HFFc6 (cell line): ENCODE data around the gene DTX3. TPM values are rescaled to one million over a fixed set of nuclear protein-coding genes. Genes with fewer than 3 reads are reported as not detected.

Source experiments
- DNase-seq: peaks from one replicate; pipeline ENCODE4 v3.0.0-alpha.2; 2018
- H3K27ac Mint-ChIP-seq: 2 replicates; pipeline ENCODE4 v1.8.0; 2020; ENCODE audit warnings: mild to moderate bottlenecking, mixed read lengths
- H3K27me3 Mint-ChIP-seq: 2 replicates; pipeline ENCODE4 v1.8.0; 2021; ENCODE audit warnings: mild to moderate bottlenecking, moderate library complexity, mixed read lengths; ENCODE audit not compliant: insufficient read depth
- H3K36me3 Mint-ChIP-seq: 2 replicates; pipeline ENCODE4 v1.8.0; 2021; ENCODE audit warnings: low read depth, mixed read lengths
- H3K4me1 Mint-ChIP-seq: 2 replicates; pipeline ENCODE4 v1.8.0; 2020; ENCODE audit warnings: low read depth, mixed read lengths
- H3K4me3 Mint-ChIP-seq: 2 replicates; pipeline ENCODE4 v1.8.0; 2020; ENCODE audit warnings: mild to moderate bottlenecking, moderate library complexity, mixed read lengths
- H3K9me3 Mint-ChIP-seq: 2 replicates; pipeline ENCODE4 v1.8.0; 2020; ENCODE audit warnings: mild to moderate bottlenecking, mixed read lengths
- CTCF ChIP-seq: fragments of 200-600 bp; sonication (generic); IDR thresholded peaks from 2 replicates; pipeline ENCODE4 v1.5.0; 2021; ENCODE audit warnings: antibody characterized with exemption, mild to moderate bottlenecking
- total RNA-seq, 6 experiments: library from RNA; stranded (reverse); fragmentation: NEBNext Ultra II Directional; extraction: Animal tissue kit (Norgen Biotek cat#: 25700); gene quantifications; 2 replicates in 1 of 6; 3 replicates in 5 of 6; pipeline ENCODE4 v1.2.3, GENCODE V29; 2021

Gene DTX3
- total RNA-seq, 6 experiments from 2014 or later = 17.7 to 21.0 (median 19.2) TPM

- H3K4me1 Mint-ChIP-seq = peaks cover 16% of the 10 kb centered on the region
- DNase-seq = no peak
- peak overlapping the region; percentile 73 for H3K4me3 Mint-ChIP-seq
- H3K36me3 Mint-ChIP-seq = peaks cover under 1% of the 10 kb centered on the region; the same call in 1 of the 2 replicates
- no peak for TF ChIP-seq CTCF
- peaks cover 4% of the 10 kb centered on the region for H3K27me3 Mint-ChIP-seq
- H3K9me3 Mint-ChIP-seq = no peaks in the 10 kb centered on the region
- peak overlapping the region; percentile 24; the same call in 1 of the 2 replicates for H3K27ac Mint-ChIP-seq
These were observed 6.0 kb downstream of the DTX3 start for GRCh38 chr12:57610554-57611107.

DNA sequence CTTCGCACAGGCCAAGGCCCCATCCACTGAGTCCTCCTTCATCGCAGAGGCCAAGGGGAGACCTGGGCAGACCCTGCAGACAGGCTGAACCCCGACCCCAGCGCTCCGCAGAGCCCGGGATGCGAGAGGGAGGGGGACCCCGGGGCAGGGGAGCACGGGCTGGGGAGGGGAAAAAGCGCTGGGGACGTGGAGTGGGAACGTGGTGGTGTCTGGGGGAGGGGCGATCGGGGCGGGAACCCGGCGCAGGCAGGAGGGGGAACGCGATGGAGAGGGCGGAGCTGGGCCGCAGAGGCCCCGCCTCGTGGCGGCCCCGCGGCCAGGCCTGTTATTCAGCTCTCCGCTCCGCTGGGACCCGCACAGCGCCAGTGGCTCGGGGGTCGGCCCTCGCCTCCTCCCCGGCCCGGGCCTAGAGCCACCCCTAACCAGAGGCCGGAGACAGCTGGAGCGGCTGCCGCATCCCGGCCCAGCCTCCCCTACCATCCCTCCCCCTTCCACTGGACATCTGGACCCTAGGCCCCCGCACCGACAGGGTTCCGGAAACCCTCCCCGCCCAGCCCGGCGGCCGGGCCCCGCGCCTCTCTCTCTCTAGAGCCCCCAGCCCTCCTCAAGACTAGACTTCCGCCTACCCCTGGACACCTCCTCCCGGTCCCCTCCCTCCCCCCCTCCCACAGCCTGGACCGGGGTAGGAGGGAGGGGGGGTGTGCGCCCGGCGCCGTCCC is 6.6 kb downstream of the DTX3 start, which contains the start of gene ARHGEF25:
Gene ARHGEF25, plus strand, starts transcription at position 328 of the 719 bp plus-strand sequence. CDS start 460 bp downstream, outside the sequence.
- peaks cover 6% of the 10 kb centered on the region for H3K36me3 Mint-ChIP-seq
- TF ChIP-seq CTCF = no peak
- peak within 1 kb of the TSS; percentile 81 for H3K4me3 Mint-ChIP-seq
- DNase-seq = no peak
- H3K4me1 Mint-ChIP-seq = peaks cover 15% of the 10 kb centered on the region
- H3K27me3 Mint-ChIP-seq = peaks cover 1% of the 10 kb centered on the region
- H3K9me3 Mint-ChIP-seq = no peaks in the 10 kb centered on the region
- H3K27ac Mint-ChIP-seq = peak within 1 kb of the TSS; percentile 24; the same call in 1 of the 2 replicates

- Mint-ChIP-seq H3K4me3 (peak overlapping the region; percentile 81), H3K4me1 (peaks cover 20% of the 10 kb centered on the region), H3K27me3 (peaks cover 3% of the 10 kb centered on the region; the same call in 1 of the 2 replicates), H3K36me3 (peaks cover 13% of the 10 kb centered on the region), H3K9me3 (no peaks in the 10 kb centered on the region), H3K27ac (no peak overlapping the region)
- TF ChIP-seq CTCF = no peak
- no peak for DNase-seq
These were observed 7.4 kb downstream of the DTX3 start for GRCh38 chr12:57611827-57612710.

GRCh38 chr12:57612711-57613426 is 8.2 kb downstream of the DTX3 start:
- no peak for DNase-seq
- no peaks in the 10 kb centered on the region for H3K9me3 Mint-ChIP-seq
- peaks cover 20% of the 10 kb centered on the region for H3K4me1 Mint-ChIP-seq
- H3K27ac Mint-ChIP-seq = no peak overlapping the region
- TF ChIP-seq CTCF = no peak
- peaks cover 13% of the 10 kb centered on the region for H3K36me3 Mint-ChIP-seq
- H3K27me3 Mint-ChIP-seq = peaks cover 3% of the 10 kb centered on the region; the same call in 1 of the 2 replicates
- H3K4me3 Mint-ChIP-seq = no peak overlapping the region
